Right atrium auricular region (tissue), 2 donors: Measurements from ENCODE around the gene MAPK10. TPM values are rescaled to one million over a fixed set of nuclear protein-coding genes. Genes with fewer than 3 reads are reported as not detected.
"Not testable (repeated sequence)": the region's sequence is repeated elsewhere in the genome, so short reads cannot be mapped to it uniquely, and the experiment has no call there.

ENCODE experiments used
- DNase-seq: peaks from one replicate; pipeline ENCODE4 v3.0.0-alpha.2; 2019; ENCODE audit warnings: low spot score
- H3K27ac ChIP-seq, 2 donors: fragments of 200-600 bp; sonication (generic); 1 replicate in 1 of 2; 2 replicates in 1 of 2; pipeline ENCODE4 v1.5.1; 2016 to 2019
- H3K27me3 ChIP-seq, 2 donors: fragments of 200-600 bp; sonication (generic); one replicate each; pipeline versions ENCODE4 v1.5.1 to v1.6.0; 2017 to 2019
- H3K36me3 ChIP-seq: fragments of 200-600 bp; sonication (generic); one replicate; pipeline ENCODE4 v1.5.1; 2016
- H3K4me1 ChIP-seq, 2 donors: fragments of 200-600 bp; sonication (generic); one replicate each; pipeline versions ENCODE4 v1.5.1 to v1.6.0; 2017 to 2019
- H3K4me3 ChIP-seq, 2 donors: fragments of 200-600 bp; sonication (generic); 1 replicate in 1 of 2; 2 replicates in 1 of 2; pipeline ENCODE4 v1.5.1; 2017 to 2019; ENCODE audit warnings: mild to moderate bottlenecking in 1 of 2, moderate library complexity in 1 of 2
- H3K9me3 ChIP-seq, 2 donors: fragments of 200-600 bp; sonication (generic); one replicate each; pipeline ENCODE4 v1.5.1; 2019
- CTCF ChIP-seq, 2 donors: fragments of 200-600 bp; sonication (generic); IDR thresholded peaks; one replicate each; pipeline ENCODE4 v1.5.1; 2019; ENCODE audit warnings: antibody characterized with exemption in 2 of 2
- total RNA-seq, 2 donors: library from RNA; depleted of rRNA; stranded (reverse); fragments of >200 nt; gene quantifications; one replicate each; pipeline ENCODE4 v1.1.0, GENCODE V29; 2016

Gene MAPK10
- total RNA-seq, 2 donors from 2014 or later = 2.6 to 3.1 TPM

DNA sequence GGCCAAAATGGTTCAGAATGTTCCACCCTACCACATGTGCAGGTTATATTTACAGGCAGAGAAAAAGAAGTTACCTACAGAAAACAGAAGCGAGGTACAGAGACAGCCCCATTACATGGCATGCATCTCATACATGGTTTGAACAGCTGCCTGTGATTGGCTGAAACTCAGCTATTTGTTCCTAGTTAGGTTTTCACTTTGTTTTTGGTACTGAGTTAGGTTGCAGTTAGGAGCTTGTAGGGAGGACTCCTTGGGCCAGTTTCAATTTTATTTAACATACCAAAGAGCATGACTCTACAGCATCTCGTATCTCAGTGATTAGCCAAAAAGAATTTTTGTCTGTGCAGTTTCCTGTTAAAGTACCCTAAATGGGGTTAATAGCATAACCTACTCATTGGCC is 392.0 kb downstream of the MAPK10 start:
- no peaks in the 10 kb centered on the region for H3K36me3 ChIP-seq
- H3K4me3 ChIP-seq = no peak overlapping the region
- no peak for TF ChIP-seq CTCF (IDR thresholded peaks at IDR 0.05)
- no peak overlapping the region for H3K27ac ChIP-seq
- DNase-seq = no peak
- no peaks in the 10 kb centered on the region for H3K27me3 ChIP-seq
- H3K4me1 ChIP-seq = peaks cover 0 to 20% of the 10 kb centered on the region in 2 donors
- H3K9me3 ChIP-seq = no peaks in the 10 kb centered on the region

- no peak for TF ChIP-seq CTCF (IDR thresholded peaks at IDR 0.05)
- Histone ChIP-seq H3K27ac (no peak overlapping the region), H3K36me3 (no peaks in the 10 kb centered on the region), H3K4me3 (no peak overlapping the region), H3K4me1 (peaks cover 0 to 20% of the 10 kb centered on the region in 2 donors), H3K27me3 (no peaks in the 10 kb centered on the region), H3K9me3 (no peaks in the 10 kb centered on the region)
- no peak for DNase-seq
Observed at GRCh38 chr4:85966373-85966772, 393.5 kb downstream of the MAPK10 start.

- no peaks in the 10 kb centered on the region for H3K27me3 ChIP-seq
- TF ChIP-seq CTCF (IDR thresholded peaks at IDR 0.05) = no peak
- no peak overlapping the region for H3K4me3 ChIP-seq
- no peak overlapping the region for H3K27ac ChIP-seq
- H3K36me3 ChIP-seq = no peaks in the 10 kb centered on the region
- peaks cover 0 to 20% of the 10 kb centered on the region in 2 donors for H3K4me1 ChIP-seq
- DNase-seq = no peak
- no peaks in the 10 kb centered on the region for H3K9me3 ChIP-seq
Observed at GRCh38 chr4:85965529-85965928, 394.3 kb downstream of the MAPK10 start.

DNA sequence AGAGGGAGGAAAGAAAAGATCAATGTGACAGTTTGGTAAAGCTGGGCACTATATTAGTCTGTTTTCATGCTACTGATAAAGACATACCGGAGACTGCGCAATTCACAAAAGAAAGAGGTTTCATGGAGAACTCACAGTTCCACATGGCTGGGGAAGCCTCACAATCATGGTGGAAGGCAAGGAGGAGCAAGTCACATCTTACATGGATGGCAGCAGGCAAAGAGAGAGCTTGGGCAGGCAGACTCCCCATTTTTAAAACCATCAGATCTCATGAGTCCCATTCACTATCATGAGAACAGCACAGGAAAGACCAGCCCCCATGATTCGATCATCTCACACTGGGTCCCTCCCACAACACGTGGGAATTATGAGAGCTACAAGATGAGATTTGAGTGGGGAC is 394.8 kb downstream of the MAPK10 start:
- H3K4me3 ChIP-seq, H3K27me3 ChIP-seq, H3K36me3 ChIP-seq, H3K27ac ChIP-seq, DNase-seq, H3K9me3 ChIP-seq: not testable (repeated sequence)
- H3K4me1 ChIP-seq = peaks cover 0 to 20% of the 10 kb centered on the region in 2 donors

DNA sequence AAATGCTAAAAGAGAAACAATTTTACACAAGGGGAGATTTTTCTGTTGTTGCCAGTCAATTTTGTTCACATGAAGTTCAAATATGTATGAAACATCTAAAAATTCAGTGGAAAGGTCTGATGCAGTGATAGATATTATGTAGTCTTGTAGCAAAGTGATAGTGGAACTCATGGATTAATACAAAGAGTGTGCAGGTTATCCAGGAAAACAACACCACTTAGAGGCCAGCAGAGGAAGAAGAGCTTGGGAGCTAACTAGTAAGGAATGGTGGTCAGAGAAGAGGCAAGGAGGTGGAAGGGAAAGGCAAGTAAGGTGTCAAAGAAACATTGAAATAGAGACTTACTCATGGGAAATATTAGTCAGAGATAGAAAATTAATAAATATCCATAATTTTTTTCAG is 395.6 kb downstream of the MAPK10 start:
- H3K27me3 ChIP-seq = no peaks in the 10 kb centered on the region
- no peak for DNase-seq
- no peaks in the 10 kb centered on the region for H3K36me3 ChIP-seq
- no peaks in the 10 kb centered on the region for H3K9me3 ChIP-seq
- H3K27ac ChIP-seq = no peak overlapping the region
- peaks cover 0 to 20% of the 10 kb centered on the region in 2 donors for H3K4me1 ChIP-seq
- peak in 1 of 2 donors; percentile 25 for TF ChIP-seq CTCF (IDR thresholded peaks at IDR 0.05)
- no peak overlapping the region for H3K4me3 ChIP-seq

- H3K27me3 ChIP-seq = no peaks in the 10 kb centered on the region
- no peak for TF ChIP-seq CTCF (IDR thresholded peaks at IDR 0.05)
Observed at GRCh38 chr4:85963231-85963630, 396.6 kb downstream of the MAPK10 start.

More at GRCh38 chr4:85963231-85963630, 396.6 kb downstream of the MAPK10 start:
- H3K4me3 ChIP-seq = no peak overlapping the region
- DNase-seq = no peak
- H3K36me3 ChIP-seq = no peaks in the 10 kb centered on the region
- no peaks in the 10 kb centered on the region for H3K9me3 ChIP-seq
- H3K27ac ChIP-seq = no peak overlapping the region
- H3K4me1 ChIP-seq = peaks cover 0 to 14% of the 10 kb centered on the region in 2 donors
